ENCODE results near the gene C12orf57.

GRCh38 chr12:6914246-6914946, 29.4 kb upstream of the C12orf57 start, which contains the start of gene ENO2:
- TF ChIP-seq CTCF (IDR thresholded peaks at IDR 0.05; ENCODE audit: poor library complexity, severe bottlenecking) (peak; percentile 8), REST (IDR thresholded peaks at IDR 0.05; ENCODE audit: borderline replicate concordance) (peak; percentile 66), MXI1 (conservative IDR thresholded peaks at IDR 0.05; ENCODE audit: poor library complexity, severe bottlenecking) (peak; percentile 71), POLR2AphosphoS5 (IDR thresholded peaks at IDR 0.05) (peak; percentile 95), EP300 (conservative IDR thresholded peaks at IDR 0.05; ENCODE audit: poor library complexity, severe bottlenecking) (peak; percentile 34)
